A673 (cell line): ENCODE results near the gene ZNF519. TPM values are rescaled to one million over a fixed set of nuclear protein-coding genes. Genes with fewer than 3 reads are reported as not detected.

ENCODE experiments used
- BruUV-seq: library from RNA; stranded (reverse); fragments of 400-500 nt; replicated peaks from 2 replicates; lab custom pipeline; 2021; lab: Mats Ljungman, UMichigan
- CTCF ChIA-PET: fragments of 300-600 bp; sonication (Branson Sonifier 250); formaldehyde crosslinking; loops from one replicate; lab custom pipeline; 2022; ENCODE audit warnings: antibody characterized with exemption; lab: Charles Lee
- POLR2A ChIA-PET: fragments of 300-600 bp; sonication (Branson Sonifier 250); formaldehyde crosslinking; loops from one replicate; lab custom pipeline; 2022; ENCODE audit warnings: antibody characterized with exemption; ENCODE audit not compliant: low non-redundant PET; lab: Charles Lee
- DNase-seq: peaks from one replicate; pipeline ENCODE4 v3.0.0-alpha.2; 2015; ENCODE audit warnings: low spot score
- H3K27ac ChIP-seq: fragments of 200-600 bp; sonication (generic); 2 replicates; pipeline ENCODE4 v1.5.1; 2016; ENCODE audit warnings: mixed run types, low read depth, mild to moderate bottlenecking, mixed read lengths, antibody characterized with exemption, low read length; ENCODE audit not compliant: poor library complexity, severe bottlenecking
- H3K27me3 ChIP-seq: fragments of 200-600 bp; sonication (generic); replicated peaks from 2 replicates; pipeline ENCODE4 v1.6.1; 2017; ENCODE audit warnings: mixed run types, low read depth, mild to moderate bottlenecking, mixed read lengths, antibody characterized with exemption, low read length; ENCODE audit not compliant: insufficient read depth, poor library complexity
- H3K36me3 ChIP-seq: fragments of 200-600 bp; sonication (generic); 2 replicates; pipeline ENCODE4 v1.6.1; 2016; ENCODE audit warnings: mixed run types, mild to moderate bottlenecking, mixed read lengths, antibody characterized with exemption, low read length; ENCODE audit not compliant: insufficient read depth, poor library complexity, severe bottlenecking
- H3K4me1 ChIP-seq: fragments of 200-600 bp; sonication (generic); 2 replicates; pipeline ENCODE4 v1.6.1; 2017; ENCODE audit warnings: mixed run types, mild to moderate bottlenecking, mixed read lengths, antibody characterized with exemption, low read length; ENCODE audit not compliant: insufficient read depth, poor library complexity, severe bottlenecking
- H3K4me3 ChIP-seq: fragments of 200-600 bp; sonication (generic); 2 replicates; pipeline ENCODE4 v1.5.1; 2016; ENCODE audit warnings: low read depth, mixed run types, mild to moderate bottlenecking, mixed read lengths, low read length; ENCODE audit not compliant: poor library complexity, severe bottlenecking
- H3K9me3 ChIP-seq: fragments of 200-600 bp; sonication (generic); 2 replicates; pipeline ENCODE4 v1.6.1; 2016; ENCODE audit warnings: mixed run types, low read depth, mild to moderate bottlenecking, mixed read lengths, antibody characterized with exemption, low read length; ENCODE audit not compliant: poor library complexity, severe bottlenecking
- CTCF ChIP-seq: fragments of 300-800, 200-600 bp; sonication (generic); conservative IDR thresholded peaks from 2 replicates; pipeline ENCODE4 v1.5.1; 2017; ENCODE audit warnings: low read depth, mild to moderate bottlenecking, antibody characterized with exemption, low read length, moderate library complexity, mixed read lengths
- EZH2 ChIP-seq: fragments of 200-600 bp; sonication (generic); IDR thresholded peaks from 2 replicates; pipeline ENCODE4 v1.6.1; 2017; ENCODE audit warnings: borderline replicate concordance, low read depth, mild to moderate bottlenecking, mixed read lengths, antibody characterized with exemption, low read length; ENCODE audit not compliant: poor library complexity, severe bottlenecking
- intact Hi-C: fragments of 100-400 bp; cut with micrococcal nuclease; formaldehyde crosslinking; loops from one replicate; pipeline ENCODE4 v1.10.0; 2022; ENCODE audit not compliant: unreplicated experiment
- total RNA-seq: library from RNA; stranded (reverse); gene quantifications from 2 replicates; pipeline ENCODE4 v1.2.3, GENCODE V29; 2021

Gene ZNF519
- total RNA-seq, 1 experiment from 2014 or later = 27.5 TPM

DNA sequence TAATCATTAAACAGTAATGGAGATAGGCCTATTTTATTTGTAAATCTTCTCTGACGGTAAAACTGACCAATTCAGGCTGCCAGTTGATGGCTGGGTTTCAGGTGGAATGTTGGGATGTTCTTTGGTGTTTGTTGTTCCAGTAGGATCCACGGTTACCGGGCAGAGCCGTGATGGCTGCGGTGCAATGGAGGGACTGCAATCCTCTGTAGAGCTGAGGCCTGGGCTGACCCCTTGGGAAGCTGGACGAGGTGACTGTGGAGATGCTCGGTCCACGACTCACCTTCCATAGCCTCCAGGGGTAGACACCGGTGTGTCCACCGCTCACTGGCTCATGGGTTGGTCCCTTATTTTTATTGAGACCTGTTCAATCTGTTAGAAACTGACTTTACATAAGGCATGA, 42.5 kb downstream of the ZNF519 start:
- intact Hi-C loops = no loop called here
- H3K9me3 ChIP-seq = no peaks in the 10 kb centered on the region
- no peaks in the 10 kb centered on the region for H3K27me3 ChIP-seq
- no peaks in the 10 kb centered on the region for H3K36me3 ChIP-seq
- no TSS peak for BruUV-seq
- POLR2A ChIA-PET = no interaction called here
- CTCF ChIA-PET = no interaction called here
- H3K4me3 ChIP-seq = no peak overlapping the region
- TF ChIP-seq EZH2 = no peak
- TF ChIP-seq CTCF = no peak
- H3K4me1 ChIP-seq = peaks cover 4% of the 10 kb centered on the region
- no peak for DNase-seq
- H3K27ac ChIP-seq = no peak overlapping the region

DNA sequence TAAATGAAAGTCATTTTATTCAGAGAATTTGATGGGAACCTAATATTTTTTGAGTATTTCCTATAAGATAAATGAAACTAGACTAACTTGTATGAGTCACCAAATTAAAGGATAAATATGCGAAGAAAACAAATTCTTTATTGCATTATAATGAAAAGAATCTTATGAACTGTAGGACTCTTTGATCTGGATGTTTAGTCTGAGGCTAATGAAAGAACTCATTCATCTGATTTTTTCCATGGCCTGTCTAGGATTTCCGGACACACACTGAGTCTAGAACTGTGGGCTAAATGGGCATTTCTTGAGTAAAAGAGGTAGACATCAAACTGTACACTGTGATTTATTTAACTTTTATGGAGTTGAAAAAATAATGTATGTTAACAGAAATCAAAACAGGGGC, 43.0 kb downstream of the ZNF519 start:
- no peak overlapping the region for H3K27ac ChIP-seq
- peak; percentile 45 for DNase-seq
- no peaks in the 10 kb centered on the region for H3K27me3 ChIP-seq
- BruUV-seq = no TSS peak
- no peaks in the 10 kb centered on the region for H3K36me3 ChIP-seq
- CTCF ChIA-PET = no interaction called here
- H3K4me3 ChIP-seq = no peak overlapping the region
- intact Hi-C loops = no loop called here
- POLR2A ChIA-PET = no interaction called here
- H3K4me1 ChIP-seq = peaks cover 4% of the 10 kb centered on the region
- H3K9me3 ChIP-seq = no peaks in the 10 kb centered on the region
- TF ChIP-seq EZH2 = no peak
- TF ChIP-seq CTCF = no peak

DNA sequence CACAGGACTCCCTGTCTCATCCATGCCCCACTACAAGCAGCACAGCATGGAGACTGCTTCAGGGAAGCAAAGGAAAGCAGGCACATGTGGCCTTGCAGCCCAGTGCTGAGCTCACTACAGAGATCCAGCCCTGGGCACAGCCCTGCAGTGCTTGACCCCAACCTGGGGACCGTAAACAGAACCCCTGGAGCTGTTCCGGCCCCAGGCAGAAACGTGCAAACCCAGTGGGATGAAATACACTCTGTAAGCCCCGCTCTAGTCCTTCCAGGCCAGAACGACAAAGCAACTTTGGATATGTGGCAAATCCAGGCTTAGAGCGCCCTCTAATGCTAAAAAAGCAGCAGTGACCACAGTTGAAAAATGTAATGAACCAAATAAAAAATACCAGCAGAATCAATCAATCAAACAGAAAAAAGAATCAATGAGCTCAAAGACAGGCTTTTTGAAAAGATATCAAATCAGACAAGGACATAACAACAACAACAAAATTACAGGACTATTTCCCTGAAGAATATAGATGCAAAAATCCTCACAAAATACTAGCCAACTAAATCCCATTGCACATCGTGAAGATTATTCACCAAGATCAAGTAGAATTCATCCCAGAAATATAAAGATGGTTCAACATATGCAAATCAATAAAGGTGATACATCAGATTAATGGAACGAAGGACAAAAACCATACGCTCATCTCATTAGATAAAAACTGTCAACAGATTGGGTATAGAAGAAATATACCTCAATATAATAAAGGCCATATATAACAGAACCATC, 45.6 kb downstream of the ZNF519 start:
- DNase-seq = peak; percentile 69
- no TSS peak for BruUV-seq
- TF ChIP-seq EZH2 (no peak), CTCF (peak; percentile 89)
- Histone ChIP-seq H3K9me3 (no peaks in the 10 kb centered on the region), H3K4me3 (no peak overlapping the region), H3K36me3 (no peaks in the 10 kb centered on the region), H3K4me1 (peaks cover 4% of the 10 kb centered on the region), H3K27ac (no peak overlapping the region), H3K27me3 (no peaks in the 10 kb centered on the region)
- ChIA-PET POLR2A (no interaction called here), CTCF (interaction anchor here (0.8 to 1.2 kb wide), 2 partner anchors 273 to 274 kb away, joined by 4 read pairs; no protein-coding TSS in a partner anchor)
- intact Hi-C loops = loop anchor here (1.0 kb wide), 2 partner anchors 262 to 273 kb away; partner anchors contain the start of gene MC5R
